Upper lobe of left lung (tissue), 4 donors: ENCODE measurements around the gene RDH8.

ENCODE experiments used
- CTCF ChIP-seq, 6 experiments: fragments of 450-650 bp in 4 of 6; fragments of 200-600 bp in 2 of 6; sonication (generic) in 2 of 6; IDR thresholded peaks; one replicate each; pipeline ENCODE4 v1.5.1; 2016 to 2019; ENCODE audit warnings: antibody characterized with exemption in 6 of 6
- EP300 ChIP-seq, 4 donors: sonication (generic); formaldehyde crosslinking; IDR thresholded peaks; one replicate each; pipeline ENCODE4 v1.5.1; 2017; ENCODE audit warnings: antibody characterized with exemption in 4 of 4, control low read depth in 2 of 4
- POLR2A ChIP-seq, 4 donors: fragments of 450-650 bp; IDR thresholded peaks; one replicate each; pipeline ENCODE4 v1.5.1; 2016 to 2017; ENCODE audit warnings: antibody characterized with exemption in 4 of 4, mild to moderate bottlenecking in 2 of 4
- POLR2AphosphoS5 ChIP-seq, 2 donors: sonication (generic); formaldehyde crosslinking; IDR thresholded peaks; one replicate each; pipeline ENCODE4 v1.5.1; 2017; ENCODE audit warnings: antibody characterized with exemption in 2 of 2

- TF ChIP-seq CTCF (IDR thresholded peaks at IDR 0.05) (no peak), EP300 (IDR thresholded peaks at IDR 0.05) (no peak), POLR2A (IDR thresholded peaks at IDR 0.05) (no peak), POLR2AphosphoS5 (IDR thresholded peaks at IDR 0.05) (no peak)
Observed at GRCh38 chr19:10061717-10062310, 48.5 kb downstream of the RDH8 start.
